GM19240 (cell line): ENCODE data around the gene AIDA.

ENCODE experiments used
- DNase-seq: peaks from one replicate; pipeline ENCODE4 v3.0.0; 2011; ENCODE audit warnings: low spot score; ENCODE audit not compliant: insufficient read length

The AIDA gene

DNA sequence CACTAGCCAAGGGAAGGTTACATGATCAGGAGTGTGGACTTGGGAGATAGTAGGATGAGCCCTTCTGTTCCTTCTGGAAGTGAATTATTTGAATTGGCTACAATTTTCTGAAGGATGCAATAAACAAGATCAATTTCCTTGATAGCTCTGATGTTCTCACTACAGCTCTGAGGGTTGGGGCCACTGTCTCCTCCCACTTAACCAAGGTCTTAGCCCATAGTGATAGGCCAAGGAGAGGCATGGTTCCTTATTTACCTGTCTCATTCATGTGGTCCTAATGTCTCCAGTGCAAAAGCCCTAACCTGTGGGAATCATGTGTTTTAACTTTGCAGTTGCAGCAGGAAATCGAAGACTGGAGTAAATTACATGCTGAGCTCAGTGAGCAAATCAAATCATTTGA, 59.6 kb downstream of the AIDA start:
- DNase-seq = no peak

DNA sequence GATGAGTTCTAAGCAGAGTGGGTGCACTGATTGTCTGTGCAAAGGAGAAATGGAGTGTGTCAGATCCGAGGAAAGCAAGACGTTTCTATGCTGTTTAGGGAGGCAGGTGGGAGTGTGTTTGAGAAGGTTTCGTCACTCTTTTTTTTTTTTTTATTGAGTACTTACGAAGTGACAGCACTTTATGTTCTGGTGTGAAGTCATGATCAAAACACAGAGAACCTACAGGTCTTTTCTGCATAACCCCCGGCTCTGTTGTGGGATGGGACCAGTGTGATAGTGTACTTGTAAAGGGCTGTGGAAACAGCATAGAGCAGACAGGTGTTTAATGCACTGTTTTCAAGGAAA, 67.7 kb downstream of the AIDA start:
- no peak for DNase-seq

DNA sequence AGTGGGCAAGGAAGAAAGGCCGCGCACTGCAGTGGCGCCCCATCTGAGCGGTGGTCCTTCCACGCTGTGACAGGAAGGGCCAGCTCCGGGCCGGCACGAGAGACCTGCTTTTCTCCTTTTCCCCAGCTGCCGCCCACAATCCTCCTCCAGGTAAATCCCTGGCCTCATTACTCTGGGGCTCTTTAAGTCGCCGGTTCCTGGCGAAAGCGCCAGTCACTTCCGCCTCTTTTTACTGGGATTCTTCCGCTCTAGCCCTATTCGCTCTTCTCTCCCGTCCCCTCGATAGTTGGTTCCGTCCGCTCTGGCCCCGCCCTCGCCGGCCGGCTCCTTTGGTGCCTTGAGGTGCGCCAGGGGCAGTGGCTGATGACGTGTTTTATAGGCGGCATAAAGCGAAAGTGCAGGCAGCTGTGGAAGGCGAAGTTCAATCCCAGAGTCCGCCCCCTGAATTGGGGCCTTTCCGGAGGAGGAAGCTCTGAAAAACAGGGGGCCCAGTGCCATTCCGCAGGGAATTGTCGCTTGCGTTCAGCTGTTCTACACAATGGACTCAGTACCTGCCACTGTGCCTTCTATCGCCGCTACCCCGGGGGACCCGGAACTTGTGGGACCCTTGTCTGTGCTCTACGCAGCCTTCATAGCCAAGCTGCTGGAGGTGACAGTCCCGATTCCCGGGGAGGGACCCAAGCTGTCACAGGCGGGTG, 68.2 kb downstream of the AIDA start:
- DNase-seq = peak; percentile 65

DNA sequence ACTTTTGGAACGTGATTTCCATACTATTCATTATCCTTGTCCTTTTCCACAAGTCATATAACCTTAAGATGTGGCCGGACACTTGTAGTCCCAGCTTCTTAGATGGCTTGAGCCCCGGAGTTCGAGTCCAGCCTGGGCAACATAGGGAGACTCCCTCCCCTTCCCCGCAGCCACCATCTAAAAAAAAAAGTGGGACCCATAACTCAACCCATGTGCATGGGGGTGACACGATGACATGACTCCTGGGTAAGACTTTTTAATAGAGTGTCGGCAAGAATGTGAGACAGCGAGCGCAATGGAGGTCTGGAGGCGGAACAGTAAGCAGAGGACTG, 68.7 kb downstream of the AIDA start:
- DNase-seq = no peak

DNA sequence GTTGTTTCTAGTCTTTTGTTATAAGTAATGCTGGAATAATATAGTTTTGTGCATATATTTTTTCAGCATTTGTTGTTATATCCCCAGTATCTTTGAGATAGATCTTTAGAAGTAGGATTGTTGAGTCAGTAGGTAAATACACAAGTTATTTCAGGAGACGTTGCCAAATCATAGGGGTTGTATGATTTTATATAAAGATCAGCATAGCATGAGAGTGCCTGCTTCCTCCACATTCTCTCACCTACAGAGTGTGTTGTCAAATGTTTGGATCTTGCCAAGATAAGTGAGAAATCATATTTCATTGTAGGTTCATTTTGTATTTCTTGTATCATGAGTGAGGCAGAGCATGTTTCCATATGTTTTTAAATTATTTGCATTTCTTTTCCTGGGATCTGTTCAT, 69.8 kb downstream of the AIDA start:
- no peak for DNase-seq

DNA sequence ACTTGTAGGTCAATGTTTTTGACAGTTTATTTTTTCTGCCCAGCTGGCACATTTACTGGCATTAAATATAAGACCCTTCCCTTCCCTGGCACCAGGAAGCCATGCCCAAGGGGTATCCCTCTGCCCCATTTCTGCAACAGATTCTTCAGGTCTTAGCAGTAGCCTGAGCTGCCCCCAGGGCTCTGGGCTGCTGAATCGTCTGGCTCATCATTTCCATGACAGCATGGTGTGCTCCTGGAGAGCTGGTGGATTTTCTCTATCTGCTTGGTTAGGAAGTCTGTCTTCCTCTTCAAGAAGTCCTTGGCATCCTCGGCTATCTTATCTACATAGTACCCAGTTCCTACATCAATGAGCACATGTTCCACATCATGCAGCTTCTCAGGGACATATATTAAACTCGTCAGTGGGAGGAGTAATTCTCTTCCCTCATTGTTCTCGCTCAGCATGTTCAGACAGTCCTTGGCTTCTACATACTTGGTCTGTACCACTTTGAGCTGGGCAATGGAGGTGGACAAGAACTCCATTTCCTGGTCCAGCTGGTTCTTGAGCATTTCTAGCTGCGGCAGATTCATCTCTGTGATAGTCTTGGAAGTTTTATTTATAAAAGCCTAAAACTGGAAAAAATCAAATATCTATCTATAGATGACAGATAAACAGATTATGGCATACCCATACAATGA, 70.9 kb downstream of the AIDA start:
- DNase-seq = no peak

DNA sequence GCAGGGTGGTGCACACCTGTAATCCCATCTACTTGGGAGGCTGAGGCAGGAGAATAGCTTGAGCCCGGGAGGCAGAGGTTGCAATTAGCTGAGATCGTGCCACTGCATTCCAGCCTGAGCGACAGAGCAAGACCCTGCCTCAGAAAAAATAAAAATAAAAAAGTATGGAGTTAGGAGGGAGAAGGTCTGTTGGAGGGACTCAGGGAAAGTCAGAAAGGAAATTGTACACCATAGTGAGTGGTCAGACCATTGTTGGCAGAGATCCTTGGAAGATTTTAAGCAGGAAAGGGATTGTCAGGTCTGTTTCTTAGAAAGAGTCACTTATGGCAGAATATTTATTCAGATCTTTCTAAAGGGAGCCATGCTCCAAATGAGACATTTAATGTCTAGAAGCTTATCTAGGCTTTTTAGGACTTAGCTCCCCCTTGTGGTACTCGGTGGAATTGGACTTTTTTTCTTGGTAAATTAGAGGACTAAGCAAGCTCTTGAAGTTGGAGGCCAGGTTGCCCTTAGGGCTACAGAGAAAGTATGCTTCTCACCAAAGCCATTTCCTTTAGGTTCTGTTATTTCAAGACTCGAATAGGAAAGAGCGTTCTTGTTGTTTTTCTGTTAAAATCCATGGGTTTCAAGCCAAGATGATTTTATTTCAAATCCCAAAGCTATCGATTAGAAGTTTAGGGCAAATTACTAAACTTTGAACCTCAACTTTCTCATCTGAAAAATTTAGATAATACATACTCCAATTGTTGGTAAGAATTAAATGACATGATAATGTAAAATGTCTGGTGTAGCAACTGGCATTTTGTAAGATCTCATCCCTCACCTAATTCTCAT, 77.9 kb downstream of the AIDA start:
- DNase-seq = no peak

DNA sequence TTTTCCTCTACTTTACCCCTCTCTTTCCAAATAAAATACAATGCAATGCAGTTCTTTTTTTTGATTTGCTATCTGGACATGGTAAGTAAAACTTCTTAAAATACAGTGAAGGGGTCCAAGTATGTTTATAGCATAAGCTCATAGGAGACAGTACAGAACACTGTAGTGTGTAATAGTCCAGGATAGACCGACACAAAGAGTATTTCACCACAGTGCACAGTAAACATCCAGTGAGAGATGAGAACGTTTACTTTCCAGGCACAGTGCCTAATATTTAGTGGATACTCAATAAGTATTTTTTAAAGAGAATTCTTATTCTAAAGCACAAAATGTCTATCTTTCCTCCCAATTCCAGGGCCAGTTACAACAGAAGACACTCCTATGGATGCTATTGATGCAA, 79.5 kb downstream of the AIDA start:
- no peak for DNase-seq

DNA sequence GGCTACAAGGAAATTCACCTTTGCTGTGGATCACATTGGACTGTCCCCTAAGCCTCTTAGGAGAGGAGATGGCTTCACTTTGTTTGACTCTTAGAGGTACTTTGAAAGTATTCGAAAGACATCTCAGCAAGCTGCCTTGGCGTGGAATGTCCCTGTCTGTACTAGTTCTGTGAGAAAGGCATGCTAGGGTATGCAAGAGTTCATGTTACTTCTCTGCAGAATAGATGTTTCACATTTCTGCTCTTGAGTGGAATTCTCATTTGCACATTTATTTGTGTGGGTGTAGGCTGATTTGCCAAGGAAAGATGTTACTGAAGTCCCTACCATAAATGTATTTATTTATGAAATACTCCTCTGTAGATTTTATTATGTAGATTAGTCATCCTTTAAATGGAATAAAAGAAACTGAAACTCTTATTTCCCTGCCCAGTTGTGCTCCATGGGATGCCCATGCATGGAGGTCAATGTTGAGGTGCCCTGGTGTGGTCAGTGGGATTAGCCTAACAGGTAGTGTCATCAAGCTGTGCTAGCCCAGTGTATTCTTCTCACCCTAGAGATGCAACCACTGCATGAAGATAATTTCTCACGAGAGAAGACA, 80.6 kb downstream of the AIDA start:
- no peak for DNase-seq

DNA sequence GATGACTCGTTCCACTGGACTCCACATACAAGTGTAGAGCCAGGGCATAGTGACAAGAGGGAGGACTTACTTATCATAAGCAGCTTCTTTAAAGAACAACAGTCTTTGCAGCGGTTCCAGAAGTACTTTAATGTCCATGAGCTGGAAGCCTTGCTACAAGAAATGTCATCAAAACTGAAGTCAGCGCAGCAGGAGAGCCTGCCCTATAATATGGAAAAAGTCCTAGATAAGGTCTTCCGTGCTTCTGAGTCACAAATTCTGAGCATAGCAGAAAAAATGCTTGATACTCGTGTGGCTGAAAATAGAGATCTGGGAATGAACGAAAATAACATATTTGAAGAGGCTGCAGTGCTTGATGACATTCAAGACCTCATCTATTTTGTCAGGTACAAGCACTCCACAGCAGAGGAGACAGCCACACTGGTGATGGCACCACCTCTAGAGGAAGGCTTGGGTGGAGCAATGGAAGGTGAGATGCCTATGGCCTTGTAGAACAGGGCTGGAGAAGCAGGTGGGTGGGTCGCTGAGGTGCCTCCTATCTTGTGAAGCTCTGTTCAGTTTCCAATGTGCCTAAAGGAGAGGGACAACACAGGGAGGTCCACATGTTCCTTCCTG, 82.3 kb downstream of the AIDA start:
- no peak for DNase-seq

DNA sequence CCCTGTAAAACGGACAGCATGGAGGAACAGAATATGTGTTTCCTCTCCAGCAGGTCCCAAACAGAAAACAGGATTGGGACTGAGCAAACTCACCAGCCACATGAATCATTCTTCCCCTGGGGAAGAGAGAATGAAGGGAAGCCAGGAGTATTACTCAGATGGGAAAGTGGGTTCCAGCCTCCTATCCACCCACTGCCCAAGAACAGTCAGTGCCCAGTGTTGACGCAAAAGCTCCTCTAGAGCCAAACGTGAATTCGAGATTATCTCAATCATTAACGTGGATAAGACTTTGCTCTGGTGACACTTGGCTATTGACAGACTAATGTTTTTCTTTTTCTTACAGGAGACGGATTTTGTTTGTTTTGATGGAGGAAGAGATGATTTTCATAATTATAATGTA, 85.1 kb downstream of the AIDA start:
- DNase-seq = no peak

DNA sequence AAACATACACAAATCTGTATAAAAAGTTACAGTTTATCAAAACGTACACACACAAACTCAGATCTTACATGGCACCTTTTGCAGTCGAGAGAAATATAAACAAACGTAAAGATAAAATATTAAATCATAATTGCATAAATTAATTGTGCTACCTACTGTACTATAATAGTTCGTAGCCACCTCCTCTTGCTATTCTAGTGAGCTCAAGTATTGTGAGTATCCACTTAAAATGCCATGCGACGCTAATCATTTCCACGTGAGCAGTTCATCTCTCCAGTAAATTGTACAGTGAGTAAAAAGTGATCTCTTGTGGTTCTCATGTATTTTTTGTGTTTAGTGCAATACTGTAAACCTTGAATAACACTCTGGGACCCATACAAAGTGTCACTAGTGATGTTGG, 88.1 kb downstream of the AIDA start:
- no peak for DNase-seq

DNA sequence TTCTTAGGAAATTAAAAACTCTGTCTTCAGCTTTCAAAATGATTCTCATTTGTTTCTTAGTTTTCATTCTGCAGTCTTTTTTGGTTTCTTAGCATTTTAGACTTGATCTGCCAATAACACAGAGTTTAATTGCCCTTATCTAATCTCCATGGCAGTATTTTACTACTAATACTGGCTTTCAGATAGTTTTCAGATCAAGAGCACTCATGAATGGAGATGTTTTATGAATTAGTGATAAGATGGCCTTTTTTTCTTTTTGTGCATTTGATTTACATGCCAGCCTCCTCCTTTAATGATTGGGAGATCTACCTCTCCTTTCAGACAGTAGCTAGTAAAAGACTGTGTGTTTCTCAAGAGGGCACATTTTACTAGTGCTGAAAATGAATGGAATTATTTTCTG, 88.8 kb downstream of the AIDA start:
- DNase-seq = no peak

DNA sequence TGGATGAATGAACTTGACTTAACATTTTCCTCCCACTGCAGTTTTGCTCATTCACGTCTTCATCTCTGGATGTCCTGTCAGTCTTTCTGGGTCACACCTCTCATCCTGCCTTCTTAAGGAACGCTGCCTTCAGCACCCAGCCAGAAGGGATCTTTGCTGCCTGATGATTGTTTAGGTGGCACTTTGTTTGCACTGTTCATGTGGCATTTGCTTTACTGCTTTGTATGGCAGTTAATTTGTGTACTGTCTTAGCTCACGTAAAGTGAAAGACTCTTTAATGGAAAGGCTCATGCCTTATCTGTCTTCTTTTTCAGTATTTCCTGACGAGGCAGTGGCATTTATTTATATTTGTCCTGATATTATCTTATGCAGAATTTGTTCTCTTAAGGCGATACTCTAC, 89.5 kb downstream of the AIDA start:
- DNase-seq = no peak

DNA sequence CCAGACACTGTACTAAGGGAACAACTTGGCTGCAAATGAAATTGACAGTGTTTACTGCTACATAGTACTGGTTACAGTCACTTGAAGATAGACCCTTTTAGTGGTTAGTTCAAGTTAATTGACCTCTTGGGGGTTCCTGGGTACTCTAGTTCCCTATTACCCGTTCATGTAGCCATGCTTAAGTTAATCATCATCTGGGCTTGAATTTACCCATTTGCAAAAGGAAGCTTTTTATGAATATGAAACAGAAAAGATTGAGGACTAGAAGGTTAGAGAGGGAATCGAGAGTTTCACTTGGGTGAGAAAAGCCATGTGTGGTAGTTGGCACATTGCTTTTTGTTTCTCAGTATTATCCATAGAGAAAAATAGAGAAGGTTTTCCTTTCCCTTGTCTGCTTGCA, 91.7 kb downstream of the AIDA start:
- no peak for DNase-seq

DNA sequence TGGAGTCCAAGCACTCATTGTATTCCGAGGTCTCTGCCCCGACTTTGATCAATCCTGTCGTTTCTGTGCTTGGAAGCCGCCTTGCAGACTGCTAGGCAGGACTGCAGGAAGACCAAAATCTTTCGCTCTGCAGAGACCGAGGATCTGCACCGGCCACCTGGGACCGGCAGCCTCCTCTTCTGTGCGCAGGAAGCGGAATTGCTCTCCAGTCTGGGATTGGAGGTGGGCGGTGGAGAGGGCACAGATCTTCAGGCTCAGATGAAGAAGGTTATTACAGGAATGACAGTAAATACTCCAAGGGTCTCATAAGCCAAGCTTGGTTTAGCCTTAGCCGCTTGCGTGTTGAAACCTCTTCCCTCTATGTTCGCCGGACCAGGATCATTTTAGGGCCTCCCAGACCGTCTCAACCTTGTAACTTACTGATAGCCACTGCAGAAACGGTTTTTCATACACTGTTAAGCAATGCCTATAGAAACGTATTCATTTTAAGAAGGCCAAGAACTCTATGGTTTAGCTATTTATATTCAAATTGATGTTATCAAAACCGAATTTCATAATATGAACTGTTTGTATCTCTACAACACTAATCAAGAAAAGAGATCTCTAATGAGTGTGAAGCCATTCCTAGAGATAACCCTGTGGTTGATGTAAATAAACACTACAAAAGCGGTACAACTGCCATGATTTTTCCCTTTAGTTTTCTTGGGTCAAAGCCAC, 93.3 kb downstream of the AIDA start:
- no peak for DNase-seq
